ENCODE data around the gene TOP2B. TPM values are rescaled to one million over a fixed set of nuclear protein-coding genes. Genes with fewer than 3 reads are reported as not detected.

TOP2B gene
- total and polyA plus RNA-seq, 2 experiments from 2014 or later = 92.0 to 179 TPM

DNA sequence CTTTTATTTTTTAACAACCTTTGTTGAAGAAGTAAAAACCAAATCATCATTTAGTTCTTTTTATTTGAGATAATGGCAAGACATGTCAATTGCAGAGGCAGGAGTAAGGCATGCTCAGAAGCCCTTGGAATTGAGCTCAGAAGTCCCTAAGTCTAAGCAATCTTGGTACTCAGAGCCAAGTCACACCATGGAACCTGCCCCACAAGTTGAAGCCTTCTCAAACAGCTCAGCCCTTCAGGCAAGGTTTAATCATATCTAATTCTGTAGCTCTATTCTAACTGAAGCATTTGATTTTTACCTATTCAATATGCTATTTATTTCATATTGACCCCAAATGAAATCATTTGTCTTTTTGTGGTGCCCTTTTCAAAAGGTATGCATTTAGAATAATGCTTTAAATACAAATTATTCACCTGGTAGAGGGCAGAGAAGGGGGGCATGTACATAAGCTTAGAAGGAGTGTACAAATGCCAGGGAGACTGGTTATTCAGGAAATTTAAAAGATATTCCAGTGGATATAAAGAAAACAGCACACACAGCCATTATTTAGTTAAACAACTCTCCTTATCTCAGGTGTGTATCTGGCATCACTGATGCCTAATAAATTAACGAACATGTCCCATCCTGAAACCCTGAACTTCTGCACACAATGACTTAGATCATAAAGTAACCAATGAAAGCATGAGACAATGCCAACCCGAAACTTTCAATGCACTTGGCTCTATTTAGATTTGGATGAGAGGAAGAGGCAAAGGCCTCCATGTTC, 26.2 kb upstream of the TOP2B start:
- TF ChIP-seq NANOG (IDR thresholded peaks at IDR 0.05; ENCODE audit: borderline replicate concordance) (no peak), ZNF114 (CRISPR knock-in tag; IDR thresholded peaks at IDR 0.05) (no peak), EZH2phosphoT487 (IDR thresholded peaks at IDR 0.05; ENCODE audit: unreplicated experiment) (no peak), ZNF331 (CRISPR knock-in tag; IDR thresholded peaks at IDR 0.05; ENCODE audit: low read depth) (no peak)
- TF ChIP-seq, protein P1, sequence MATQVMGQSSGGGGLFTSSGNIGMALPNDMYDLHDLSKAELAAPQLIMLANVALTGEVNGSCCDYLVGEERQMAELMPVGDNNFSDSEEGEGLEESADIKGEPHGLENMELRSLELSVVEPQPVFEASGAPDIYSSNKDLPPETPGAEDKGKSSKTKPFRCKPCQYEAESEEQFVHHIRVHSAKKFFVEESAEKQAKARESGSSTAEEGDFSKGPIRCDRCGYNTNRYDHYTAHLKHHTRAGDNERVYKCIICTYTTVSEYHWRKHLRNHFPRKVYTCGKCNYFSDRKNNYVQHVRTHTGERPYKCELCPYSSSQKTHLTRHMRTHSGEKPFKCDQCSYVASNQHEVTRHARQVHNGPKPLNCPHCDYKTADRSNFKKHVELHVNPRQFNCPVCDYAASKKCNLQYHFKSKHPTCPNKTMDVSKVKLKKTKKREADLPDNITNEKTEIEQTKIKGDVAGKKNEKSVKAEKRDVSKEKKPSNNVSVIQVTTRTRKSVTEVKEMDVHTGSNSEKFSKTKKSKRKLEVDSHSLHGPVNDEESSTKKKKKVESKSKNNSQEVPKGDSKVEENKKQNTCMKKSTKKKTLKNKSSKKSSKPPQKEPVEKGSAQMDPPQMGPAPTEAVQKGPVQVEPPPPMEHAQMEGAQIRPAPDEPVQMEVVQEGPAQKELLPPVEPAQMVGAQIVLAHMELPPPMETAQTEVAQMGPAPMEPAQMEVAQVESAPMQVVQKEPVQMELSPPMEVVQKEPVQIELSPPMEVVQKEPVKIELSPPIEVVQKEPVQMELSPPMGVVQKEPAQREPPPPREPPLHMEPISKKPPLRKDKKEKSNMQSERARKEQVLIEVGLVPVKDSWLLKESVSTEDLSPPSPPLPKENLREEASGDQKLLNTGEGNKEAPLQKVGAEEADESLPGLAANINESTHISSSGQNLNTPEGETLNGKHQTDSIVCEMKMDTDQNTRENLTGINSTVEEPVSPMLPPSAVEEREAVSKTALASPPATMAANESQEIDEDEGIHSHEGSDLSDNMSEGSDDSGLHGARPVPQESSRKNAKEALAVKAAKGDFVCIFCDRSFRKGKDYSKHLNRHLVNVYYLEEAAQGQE (IDR thresholded peaks at IDR 0.05; ENCODE audit: unreplicated experiment) = no peak
- TF ChIP-seq, protein P2, sequence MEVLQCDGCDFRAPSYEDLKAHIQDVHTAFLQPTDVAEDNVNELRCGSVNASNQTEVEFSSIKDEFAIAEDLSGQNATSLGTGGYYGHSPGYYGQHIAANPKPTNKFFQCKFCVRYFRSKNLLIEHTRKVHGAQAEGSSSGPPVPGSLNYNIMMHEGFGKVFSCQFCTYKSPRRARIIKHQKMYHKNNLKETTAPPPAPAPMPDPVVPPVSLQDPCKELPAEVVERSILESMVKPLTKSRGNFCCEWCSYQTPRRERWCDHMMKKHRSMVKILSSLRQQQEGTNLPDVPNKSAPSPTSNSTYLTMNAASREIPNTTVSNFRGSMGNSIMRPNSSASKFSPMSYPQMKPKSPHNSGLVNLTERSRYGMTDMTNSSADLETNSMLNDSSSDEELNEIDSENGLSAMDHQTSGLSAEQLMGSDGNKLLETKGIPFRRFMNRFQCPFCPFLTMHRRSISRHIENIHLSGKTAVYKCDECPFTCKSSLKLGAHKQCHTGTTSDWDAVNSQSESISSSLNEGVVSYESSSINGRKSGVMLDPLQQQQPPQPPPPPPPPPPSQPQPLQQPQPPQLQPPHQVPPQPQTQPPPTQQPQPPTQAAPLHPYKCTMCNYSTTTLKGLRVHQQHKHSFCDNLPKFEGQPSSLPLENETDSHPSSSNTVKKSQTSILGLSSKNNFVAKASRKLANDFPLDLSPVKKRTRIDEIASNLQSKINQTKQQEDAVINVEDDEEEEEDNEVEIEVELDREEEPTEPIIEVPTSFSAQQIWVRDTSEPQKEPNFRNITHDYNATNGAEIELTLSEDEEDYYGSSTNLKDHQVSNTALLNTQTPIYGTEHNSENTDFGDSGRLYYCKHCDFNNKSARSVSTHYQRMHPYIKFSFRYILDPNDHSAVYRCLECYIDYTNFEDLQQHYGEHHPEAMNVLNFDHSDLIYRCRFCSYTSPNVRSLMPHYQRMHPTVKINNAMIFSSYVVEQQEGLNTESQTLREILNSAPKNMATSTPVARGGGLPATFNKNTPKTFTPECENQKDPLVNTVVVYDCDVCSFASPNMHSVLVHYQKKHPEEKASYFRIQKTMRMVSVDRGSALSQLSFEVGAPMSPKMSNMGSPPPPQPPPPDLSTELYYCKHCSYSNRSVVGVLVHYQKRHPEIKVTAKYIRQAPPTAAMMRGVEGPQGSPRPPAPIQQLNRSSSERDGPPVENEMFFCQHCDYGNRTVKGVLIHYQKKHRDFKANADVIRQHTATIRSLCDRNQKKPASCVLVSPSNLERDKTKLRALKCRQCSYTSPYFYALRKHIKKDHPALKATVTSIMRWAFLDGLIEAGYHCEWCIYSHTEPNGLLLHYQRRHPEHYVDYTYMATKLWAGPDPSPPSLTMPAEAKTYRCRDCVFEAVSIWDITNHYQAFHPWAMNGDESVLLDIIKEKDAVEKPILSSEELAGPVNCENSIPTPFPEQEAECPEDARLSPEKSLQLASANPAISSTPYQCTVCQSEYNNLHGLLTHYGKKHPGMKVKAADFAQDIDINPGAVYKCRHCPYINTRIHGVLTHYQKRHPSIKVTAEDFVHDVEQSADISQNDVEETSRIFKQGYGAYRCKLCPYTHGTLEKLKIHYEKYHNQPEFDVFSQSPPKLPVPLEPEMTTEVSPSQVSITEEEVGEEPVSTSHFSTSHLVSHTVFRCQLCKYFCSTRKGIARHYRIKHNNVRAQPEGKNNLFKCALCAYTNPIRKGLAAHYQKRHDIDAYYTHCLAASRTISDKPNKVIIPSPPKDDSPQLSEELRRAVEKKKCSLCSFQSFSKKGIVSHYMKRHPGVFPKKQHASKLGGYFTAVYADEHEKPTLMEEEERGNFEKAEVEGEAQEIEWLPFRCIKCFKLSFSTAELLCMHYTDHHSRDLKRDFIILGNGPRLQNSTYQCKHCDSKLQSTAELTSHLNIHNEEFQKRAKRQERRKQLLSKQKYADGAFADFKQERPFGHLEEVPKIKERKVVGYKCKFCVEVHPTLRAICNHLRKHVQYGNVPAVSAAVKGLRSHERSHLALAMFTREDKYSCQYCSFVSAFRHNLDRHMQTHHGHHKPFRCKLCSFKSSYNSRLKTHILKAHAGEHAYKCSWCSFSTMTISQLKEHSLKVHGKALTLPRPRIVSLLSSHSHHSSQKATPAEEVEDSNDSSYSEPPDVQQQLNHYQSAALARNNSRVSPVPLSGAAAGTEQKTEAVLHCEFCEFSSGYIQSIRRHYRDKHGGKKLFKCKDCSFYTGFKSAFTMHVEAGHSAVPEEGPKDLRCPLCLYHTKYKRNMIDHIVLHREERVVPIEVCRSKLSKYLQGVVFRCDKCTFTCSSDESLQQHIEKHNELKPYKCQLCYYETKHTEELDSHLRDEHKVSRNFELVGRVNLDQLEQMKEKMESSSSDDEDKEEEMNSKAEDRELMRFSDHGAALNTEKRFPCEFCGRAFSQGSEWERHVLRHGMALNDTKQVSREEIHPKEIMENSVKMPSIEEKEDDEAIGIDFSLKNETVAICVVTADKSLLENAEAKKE (CRISPR knock-in tag; IDR thresholded peaks at IDR 0.05) = no peak
- TF ChIP-seq, protein P3, sequence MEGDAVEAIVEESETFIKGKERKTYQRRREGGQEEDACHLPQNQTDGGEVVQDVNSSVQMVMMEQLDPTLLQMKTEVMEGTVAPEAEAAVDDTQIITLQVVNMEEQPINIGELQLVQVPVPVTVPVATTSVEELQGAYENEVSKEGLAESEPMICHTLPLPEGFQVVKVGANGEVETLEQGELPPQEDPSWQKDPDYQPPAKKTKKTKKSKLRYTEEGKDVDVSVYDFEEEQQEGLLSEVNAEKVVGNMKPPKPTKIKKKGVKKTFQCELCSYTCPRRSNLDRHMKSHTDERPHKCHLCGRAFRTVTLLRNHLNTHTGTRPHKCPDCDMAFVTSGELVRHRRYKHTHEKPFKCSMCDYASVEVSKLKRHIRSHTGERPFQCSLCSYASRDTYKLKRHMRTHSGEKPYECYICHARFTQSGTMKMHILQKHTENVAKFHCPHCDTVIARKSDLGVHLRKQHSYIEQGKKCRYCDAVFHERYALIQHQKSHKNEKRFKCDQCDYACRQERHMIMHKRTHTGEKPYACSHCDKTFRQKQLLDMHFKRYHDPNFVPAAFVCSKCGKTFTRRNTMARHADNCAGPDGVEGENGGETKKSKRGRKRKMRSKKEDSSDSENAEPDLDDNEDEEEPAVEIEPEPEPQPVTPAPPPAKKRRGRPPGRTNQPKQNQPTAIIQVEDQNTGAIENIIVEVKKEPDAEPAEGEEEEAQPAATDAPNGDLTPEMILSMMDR (conservative IDR thresholded peaks at IDR 0.05; ENCODE audit: low read depth in 2 of 2) = no peak
- H2AFZ ChIP-seq = no peak overlapping the region

More for the DNA sequence above, 26.2 kb upstream of the TOP2B start:
- Histone ChIP-seq H3F3A (replicated peaks; ENCODE audit: low read depth) (no peaks in the 10 kb centered on the region), H4K20me1 (replicated peaks; ENCODE audit: insufficient read depth) (no peaks in the 10 kb centered on the region), H3K36me3 (ENCODE audit: insufficient read depth) (no peaks in the 10 kb centered on the region), H3K4me2 (no peak overlapping the region), H3K79me2 (replicated peaks; ENCODE audit: insufficient read depth) (no peaks in the 10 kb centered on the region), H3K4me3 (no peak overlapping the region), H3K27ac (ENCODE audit: low read depth) (no peak overlapping the region), H3K4me1 (ENCODE audit: insufficient read depth) (no peaks in the 10 kb centered on the region), H3K27me3 (ENCODE audit: insufficient read depth) (no peaks in the 10 kb centered on the region), H3K9me2 (ENCODE audit: insufficient read depth) (no peaks in the 10 kb centered on the region)
- ATAC-seq (no peak), DNase-seq (ENCODE audit: low spot score) (no peak)
- no peaks in the 10 kb centered on the region for H3K9me3 Mint-ChIP-seq
- peaks cover 2% of the 10 kb centered on the region for H3K27me3 Mint-ChIP-seq (ENCODE audit: insufficient read depth, low read depth, poor library complexity)
- no peak overlapping the region for H3K27ac Mint-ChIP-seq
- no peak overlapping the region for H3K4me3 Mint-ChIP-seq
- H3K4me1 Mint-ChIP-seq = no peaks in the 10 kb centered on the region
- H3K36me3 Mint-ChIP-seq (ENCODE audit: low read depth) = no peaks in the 10 kb centered on the region

All from GM23338 (cell line).